HepG2 (cell line): Measurements from ENCODE around the gene CCDC142. TPM values are rescaled to one million over a fixed set of nuclear protein-coding genes. Genes with fewer than 3 reads are reported as not detected.

Experiments
- HMG20B ChIP-seq: conservative IDR thresholded peaks from 2 replicates; pipeline ENCODE4 v1.6.1; 2016; ENCODE audit warnings: missing genetic modification reagents, missing compliant biosample characterization
- KDM4B ChIP-seq: sonication (generic); formaldehyde crosslinking; IDR thresholded peaks from 2 replicates; pipeline ENCODE4 v1.4.0; 2020; ENCODE audit warnings: missing genetic modification reagents
- KMT2B ChIP-seq: IDR thresholded peaks from 2 replicates; pipeline ENCODE4 v1.6.1; 2016; ENCODE audit warnings: missing genetic modification reagents, missing compliant biosample characterization
- LCORL ChIP-seq, 2 experiments: fragments of 450-650 bp in 1 of 2; sonication (generic) in 1 of 2; formaldehyde crosslinking in 1 of 2; IDR thresholded peaks; 2 replicates each; pipeline versions ENCODE4 v1.5.0 to v1.6.1; 2017 to 2020; ENCODE audit warnings: antibody characterized with exemption in 1 of 2, missing genetic modification reagents in 1 of 2
- NFYB ChIP-seq: sonication (generic); formaldehyde crosslinking; IDR thresholded peaks from 2 replicates; pipeline ENCODE4 v1.4.0; 2020; ENCODE audit warnings: missing genetic modification reagents
- SOX5 ChIP-seq: IDR thresholded peaks from 2 replicates; pipeline ENCODE4 v1.6.1; 2016; ENCODE audit warnings: borderline replicate concordance
- TRAFD1 ChIP-seq: sonication (generic); formaldehyde crosslinking; IDR thresholded peaks from 2 replicates; pipeline ENCODE4 v1.5.1; 2020; ENCODE audit warnings: missing genetic modification reagents, mild to moderate bottlenecking, borderline replicate concordance
- USF2 ChIP-seq, 2 experiments: sonication (generic) in 1 of 2; formaldehyde crosslinking in 1 of 2; IDR thresholded peaks; 2 replicates each; pipeline versions ENCODE4 v1.5.1 to v1.6.1; 2011 to 2020; ENCODE audit warnings: borderline replicate concordance in 1 of 2, low read depth in 1 of 2, low read length in 1 of 2, mild to moderate bottlenecking in 1 of 2, missing genetic modification reagents in 1 of 2, moderate library complexity in 1 of 2
- YEATS2 ChIP-seq: sonication (generic); formaldehyde crosslinking; IDR thresholded peaks from 2 replicates; pipeline ENCODE4 v1.4.0; 2020; ENCODE audit warnings: missing genetic modification reagents, borderline replicate concordance
- ZBTB21 ChIP-seq: sonication (generic); formaldehyde crosslinking; IDR thresholded peaks from 2 replicates; pipeline ENCODE4 v1.4.0; 2020; ENCODE audit warnings: missing genetic modification reagents
- ZKSCAN5 ChIP-seq: sonication (generic); formaldehyde crosslinking; IDR thresholded peaks from 2 replicates; pipeline ENCODE4 v1.5.1; 2020; ENCODE audit warnings: mild to moderate bottlenecking, missing genetic modification reagents
- ZNF501 ChIP-seq: sonication (generic); formaldehyde crosslinking; IDR thresholded peaks from 2 replicates; pipeline ENCODE4 v1.5.1; 2020; ENCODE audit warnings: mild to moderate bottlenecking, moderate library complexity, missing genetic modification reagents
- ZNF557 ChIP-seq: sonication (generic); formaldehyde crosslinking; IDR thresholded peaks from 2 replicates; pipeline ENCODE4 v1.4.0; 2020; ENCODE audit warnings: missing genetic modification reagents
- ZNF558 ChIP-seq: sonication (generic); formaldehyde crosslinking; IDR thresholded peaks from 2 replicates; pipeline ENCODE4 v1.9.0; 2022; ENCODE audit warnings: mild to moderate bottlenecking, missing genetic modification reagents, borderline replicate concordance
- ZNF781 ChIP-seq: sonication (generic); formaldehyde crosslinking; IDR thresholded peaks from 2 replicates; pipeline ENCODE4 v1.5.1; 2020; ENCODE audit warnings: borderline replicate concordance, mild to moderate bottlenecking, missing genetic modification reagents; ENCODE audit errors: not compliant biosample characterization
- ZSCAN12 ChIP-seq: sonication (generic); formaldehyde crosslinking; IDR thresholded peaks from 2 replicates; pipeline ENCODE4 v1.9.0; 2021; ENCODE audit warnings: mild to moderate bottlenecking, missing genetic modification reagents
- polyA plus RNA-seq, 8 experiments: library from polyadenylated mRNA; depleted of rRNA in 3 of 8; stranded (reverse) in 7 of 8; unstranded in 1 of 8; fragments of >200 nt; fragmentation: Illumina TruSeq in 4 of 8; extraction: Trizol in 4 of 8; gene quantifications; 2 replicates each; pipeline versions ENCODE4 v1.2.1 to v1.2.3, GENCODE V29; 2011 to 2016; ENCODE audit warnings: low read depth in 4 of 8, missing spikeins in 1 of 8, mixed read lengths in 1 of 8; ENCODE audit not compliant: insufficient read depth in 1 of 8
- total RNA-seq, 5 experiments: library from RNA; depleted of rRNA; stranded (reverse); fragments of >200 nt; fragmentation: Illumina TruSeq; extraction: Trizol; gene quantifications; 2 replicates each; pipeline ENCODE4 v1.2.3, GENCODE V29; 2016; ENCODE audit warnings: low read depth in 1 of 5
- TF ChIP-seq, protein P1 (sequence below), 2 experiments: sonication (generic) in 1 of 2; formaldehyde crosslinking in 1 of 2; IDR thresholded peaks; 2 replicates each; pipeline versions ENCODE4 v1.4.0 to v1.6.1; 2018 to 2020; ENCODE audit warnings: missing genetic modification reagents in 2 of 2, borderline replicate concordance in 1 of 2, low read depth in 1 of 2, mild to moderate bottlenecking in 1 of 2, missing biosample characterization in 1 of 2
- TF ChIP-seq, protein P2 (sequence below): sonication (generic); formaldehyde crosslinking; IDR thresholded peaks from 2 replicates; pipeline ENCODE4 v1.5.0; 2020; ENCODE audit warnings: mild to moderate bottlenecking, missing genetic modification reagents

The CCDC142 gene
- total and polyA plus RNA-seq, 2 of the 13 experiments (the other 11 are each of a cell fraction or from before 2014, with no cell fraction given) = 14.7 to 30.4 TPM

GRCh38 chr2:74481961-74482800 is 617 bp downstream of the CCDC142 start (continued):
- TF ChIP-seq NFYB (CRISPR knock-in tag) = no peak
- TF ChIP-seq USF2 (IDR thresholded peaks at IDR 0.05; ENCODE audit: low read depth, low read length) = no peak
- TF ChIP-seq USF2 (CRISPR knock-in tag; IDR thresholded peaks at IDR 0.05; ENCODE audit: borderline replicate concordance) = no peak
- TF ChIP-seq TRAFD1 = no peak
- TF ChIP-seq KDM4B (CRISPR knock-in tag) = no peak
- TF ChIP-seq ZNF781 (CRISPR knock-in tag) = no peak
- TF ChIP-seq ZSCAN12 (CRISPR knock-in tag) = no peak
- no peak; the same call in 1 of the 2 replicates for TF ChIP-seq ZNF558 (CRISPR knock-in tag)
- TF ChIP-seq SOX5 = no peak
- TF ChIP-seq ZKSCAN5 = no peak
- TF ChIP-seq, protein P1, sequence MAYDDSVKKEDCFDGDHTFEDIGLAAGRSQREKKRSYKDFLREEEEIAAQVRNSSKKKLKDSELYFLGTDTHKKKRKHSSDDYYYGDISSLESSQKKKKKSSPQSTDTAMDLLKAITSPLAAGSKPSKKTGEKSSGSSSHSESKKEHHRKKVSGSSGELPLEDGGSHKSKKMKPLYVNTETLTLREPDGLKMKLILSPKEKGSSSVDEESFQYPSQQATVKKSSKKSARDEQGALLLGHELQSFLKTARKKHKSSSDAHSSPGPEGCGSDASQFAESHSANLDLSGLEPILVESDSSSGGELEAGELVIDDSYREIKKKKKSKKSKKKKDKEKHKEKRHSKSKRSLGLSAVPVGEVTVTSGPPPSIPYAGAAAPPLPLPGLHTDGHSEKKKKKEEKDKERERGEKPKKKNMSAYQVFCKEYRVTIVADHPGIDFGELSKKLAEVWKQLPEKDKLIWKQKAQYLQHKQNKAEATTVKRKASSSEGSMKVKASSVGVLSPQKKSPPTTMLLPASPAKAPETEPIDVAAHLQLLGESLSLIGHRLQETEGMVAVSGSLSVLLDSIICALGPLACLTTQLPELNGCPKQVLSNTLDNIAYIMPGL (CRISPR knock-in tag; IDR thresholded peaks at IDR 0.05; ENCODE audit: borderline replicate concordance in 1 of 2, low read depth in 1 of 2) = no peak
- TF ChIP-seq, protein P2, sequence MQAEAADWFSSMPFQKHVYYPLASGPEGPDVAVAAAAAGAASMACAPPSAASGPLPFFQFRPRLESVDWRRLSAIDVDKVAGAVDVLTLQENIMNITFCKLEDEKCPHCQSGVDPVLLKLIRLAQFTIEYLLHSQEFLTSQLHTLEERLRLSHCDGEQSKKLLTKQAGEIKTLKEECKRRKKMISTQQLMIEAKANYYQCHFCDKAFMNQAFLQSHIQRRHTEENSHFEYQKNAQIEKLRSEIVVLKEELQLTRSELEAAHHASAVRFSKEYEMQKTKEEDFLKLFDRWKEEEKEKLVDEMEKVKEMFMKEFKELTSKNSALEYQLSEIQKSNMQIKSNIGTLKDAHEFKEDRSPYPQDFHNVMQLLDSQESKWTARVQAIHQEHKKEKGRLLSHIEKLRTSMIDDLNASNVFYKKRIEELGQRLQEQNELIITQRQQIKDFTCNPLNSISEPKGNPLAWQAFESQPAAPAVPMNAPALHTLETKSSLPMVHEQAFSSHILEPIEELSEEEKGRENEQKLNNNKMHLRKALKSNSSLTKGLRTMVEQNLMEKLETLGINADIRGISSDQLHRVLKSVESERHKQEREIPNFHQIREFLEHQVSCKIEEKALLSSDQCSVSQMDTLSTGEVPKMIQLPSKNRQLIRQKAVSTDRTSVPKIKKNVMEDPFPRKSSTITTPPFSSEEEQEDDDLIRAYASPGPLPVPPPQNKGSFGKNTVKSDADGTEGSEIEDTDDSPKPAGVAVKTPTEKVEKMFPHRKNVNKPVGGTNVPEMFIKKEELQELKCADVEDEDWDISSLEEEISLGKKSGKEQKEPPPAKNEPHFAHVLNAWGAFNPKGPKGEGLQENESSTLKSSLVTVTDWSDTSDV (CRISPR knock-in tag) = no peak; the same call in 1 of the 2 replicates
- no peak for TF ChIP-seq ZBTB21 (CRISPR knock-in tag)
- no peak for TF ChIP-seq YEATS2 (CRISPR knock-in tag)
- TF ChIP-seq LCORL (IDR thresholded peaks at IDR 0.05) = no peak
- no peak for TF ChIP-seq LCORL (CRISPR knock-in tag; IDR thresholded peaks at IDR 0.05)
- TF ChIP-seq KMT2B (CRISPR knock-in tag) = no peak
- no peak for TF ChIP-seq ZNF557
- TF ChIP-seq HMG20B = no peak; the same call in 1 of the 2 replicates
- no peak for TF ChIP-seq ZNF501
